ENCODE results near the gene ITPRID1.

Gene ITPRID1

DNA sequence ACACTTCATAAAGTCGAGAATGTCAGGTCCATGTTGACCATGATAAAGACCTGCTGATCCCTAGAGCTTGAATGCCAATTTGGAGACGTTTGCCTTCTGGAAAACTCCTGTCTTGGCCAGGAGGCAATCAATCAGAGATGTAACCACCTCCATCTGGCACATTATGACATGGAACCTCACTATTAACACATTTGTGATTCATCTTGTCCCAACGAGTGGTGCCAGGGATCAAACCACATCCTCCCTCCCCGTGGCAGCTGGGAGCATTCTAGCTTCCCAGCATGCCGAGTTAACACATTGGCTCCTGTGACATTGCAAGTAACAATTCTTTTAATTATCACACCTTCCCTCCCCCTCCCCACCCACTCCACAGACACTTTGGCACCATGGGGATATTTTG is 89.2 kb downstream of the ITPRID1 start:
- no peaks in the 10 kb centered on the region; the same call in 1 of the 2 replicates for H3K9me3 ChIP-seq (ENCODE audit: insufficient read depth, low read length)
- no peak overlapping the region for H3K4me2 ChIP-seq (ENCODE audit: low read depth, low read length, poor library complexity, severe bottlenecking)
- no peaks in the 10 kb centered on the region for H3F3A ChIP-seq (ENCODE audit: insufficient read depth)
- TF ChIP-seq EZH2phosphoT487 (conservative IDR thresholded peaks at IDR 0.05; ENCODE audit: low read length), result no peak
- TF ChIP-seq, protein P1, sequence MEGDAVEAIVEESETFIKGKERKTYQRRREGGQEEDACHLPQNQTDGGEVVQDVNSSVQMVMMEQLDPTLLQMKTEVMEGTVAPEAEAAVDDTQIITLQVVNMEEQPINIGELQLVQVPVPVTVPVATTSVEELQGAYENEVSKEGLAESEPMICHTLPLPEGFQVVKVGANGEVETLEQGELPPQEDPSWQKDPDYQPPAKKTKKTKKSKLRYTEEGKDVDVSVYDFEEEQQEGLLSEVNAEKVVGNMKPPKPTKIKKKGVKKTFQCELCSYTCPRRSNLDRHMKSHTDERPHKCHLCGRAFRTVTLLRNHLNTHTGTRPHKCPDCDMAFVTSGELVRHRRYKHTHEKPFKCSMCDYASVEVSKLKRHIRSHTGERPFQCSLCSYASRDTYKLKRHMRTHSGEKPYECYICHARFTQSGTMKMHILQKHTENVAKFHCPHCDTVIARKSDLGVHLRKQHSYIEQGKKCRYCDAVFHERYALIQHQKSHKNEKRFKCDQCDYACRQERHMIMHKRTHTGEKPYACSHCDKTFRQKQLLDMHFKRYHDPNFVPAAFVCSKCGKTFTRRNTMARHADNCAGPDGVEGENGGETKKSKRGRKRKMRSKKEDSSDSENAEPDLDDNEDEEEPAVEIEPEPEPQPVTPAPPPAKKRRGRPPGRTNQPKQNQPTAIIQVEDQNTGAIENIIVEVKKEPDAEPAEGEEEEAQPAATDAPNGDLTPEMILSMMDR (IDR thresholded peaks at IDR 0.05; ENCODE audit: insufficient read depth, low read length, poor library complexity, severe bottlenecking), result no peak
- H3K79me2 ChIP-seq (ENCODE audit: insufficient read depth, low read length), result no peaks in the 10 kb centered on the region
- no peaks in the 10 kb centered on the region for H3K9me2 ChIP-seq (replicated peaks; ENCODE audit: insufficient read depth, low read length)
- H3K9ac ChIP-seq (ENCODE audit: low read length), result no peak overlapping the region
- H3K4me3 ChIP-seq (ENCODE audit: insufficient read depth, low read length, poor library complexity, severe bottlenecking), result no peak overlapping the region
- H4K20me1 ChIP-seq (ENCODE audit: low read depth, low read length), result no peaks in the 10 kb centered on the region
- H2AFZ ChIP-seq (ENCODE audit: low read depth, low read length, severe bottlenecking), result no peak overlapping the region
- H3K36me3 ChIP-seq (ENCODE audit: low read length), result no peaks in the 10 kb centered on the region
- H3K27ac ChIP-seq (ENCODE audit: low read depth, low read length), result no peak overlapping the region
- H3K27me3 ChIP-seq (ENCODE audit: low read length), result no peaks in the 10 kb centered on the region

DNA sequence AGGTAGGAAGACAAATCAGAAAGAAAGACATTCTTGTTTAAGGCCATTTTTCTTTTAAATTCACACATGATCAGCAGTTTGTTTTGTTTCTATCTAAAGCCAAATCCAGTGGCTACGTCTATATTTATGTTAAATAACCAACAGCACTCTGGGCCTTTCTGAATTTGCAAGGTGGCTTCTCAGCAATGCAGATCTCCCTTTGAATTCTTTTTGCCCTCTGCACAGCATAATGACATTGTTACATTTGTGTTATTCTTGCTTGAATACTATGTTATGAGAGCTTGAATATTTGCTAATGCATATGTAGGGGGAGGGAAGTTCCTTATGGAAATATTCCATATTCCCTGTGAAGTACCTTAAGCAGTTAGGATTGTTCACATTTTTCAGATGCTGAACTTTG is 99.7 kb downstream of the ITPRID1 start:
- Histone ChIP-seq H4K20me1 (ENCODE audit: low read depth, low read length) (no peaks in the 10 kb centered on the region), H3K4me3 (ENCODE audit: insufficient read depth, low read length, poor library complexity, severe bottlenecking) (no peak overlapping the region), H3F3A (ENCODE audit: insufficient read depth) (no peaks in the 10 kb centered on the region), H2AFZ (ENCODE audit: low read depth, low read length, severe bottlenecking) (no peak overlapping the region), H3K9ac (ENCODE audit: low read length) (no peak overlapping the region), H3K79me2 (ENCODE audit: insufficient read depth, low read length) (no peaks in the 10 kb centered on the region), H3K27me3 (ENCODE audit: low read length) (no peaks in the 10 kb centered on the region; the same call in 1 of the 2 replicates), H3K36me3 (ENCODE audit: low read length) (no peaks in the 10 kb centered on the region), H3K27ac (ENCODE audit: low read depth, low read length) (no peak overlapping the region), H3K9me2 (replicated peaks; ENCODE audit: insufficient read depth, low read length) (no peaks in the 10 kb centered on the region), H3K9me3 (ENCODE audit: insufficient read depth, low read length) (no peaks in the 10 kb centered on the region), H3K4me2 (ENCODE audit: low read depth, low read length, poor library complexity, severe bottlenecking) (no peak overlapping the region)
- TF ChIP-seq EZH2phosphoT487 (conservative IDR thresholded peaks at IDR 0.05; ENCODE audit: low read length), result no peak
- TF ChIP-seq, protein P1 (IDR thresholded peaks at IDR 0.05; ENCODE audit: insufficient read depth, low read length, poor library complexity, severe bottlenecking), result no peak

DNA sequence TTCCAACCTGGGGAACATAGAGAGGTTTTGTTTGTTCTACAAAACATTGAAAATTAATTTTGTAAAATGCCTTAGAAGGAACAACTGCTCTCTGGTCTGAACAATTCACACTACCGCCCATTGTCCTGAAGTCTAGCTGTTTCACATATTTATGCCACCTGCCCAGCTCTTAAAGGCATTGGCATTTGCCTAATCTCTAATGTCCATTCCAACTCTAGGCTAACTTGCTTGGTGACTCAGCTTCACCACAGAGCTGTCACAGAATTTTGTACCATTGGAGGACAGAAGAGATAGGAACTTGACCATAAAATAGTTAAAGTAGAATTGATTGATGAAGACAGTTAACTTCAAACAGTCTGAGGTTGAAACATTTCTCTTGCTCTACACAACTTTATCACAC is 119.6 kb downstream of the ITPRID1 start:
- Histone ChIP-seq H3K9ac (ENCODE audit: low read length) (no peak overlapping the region), H3K9me2 (replicated peaks; ENCODE audit: insufficient read depth, low read length) (no peaks in the 10 kb centered on the region)
- TF ChIP-seq, protein P1 (IDR thresholded peaks at IDR 0.05; ENCODE audit: insufficient read depth, low read length, poor library complexity, severe bottlenecking), result no peak
- no peak for TF ChIP-seq EZH2phosphoT487 (conservative IDR thresholded peaks at IDR 0.05; ENCODE audit: low read length)

More for the DNA sequence above, 119.6 kb downstream of the ITPRID1 start:
- no peaks in the 10 kb centered on the region for H3F3A ChIP-seq (ENCODE audit: insufficient read depth)
- no peaks in the 10 kb centered on the region for H3K27me3 ChIP-seq (ENCODE audit: low read length)
- H3K4me2 ChIP-seq (ENCODE audit: low read depth, low read length, poor library complexity, severe bottlenecking), result no peak overlapping the region
- H3K27ac ChIP-seq (ENCODE audit: low read depth, low read length), result no peak overlapping the region
- no peak overlapping the region for H2AFZ ChIP-seq (ENCODE audit: low read depth, low read length, severe bottlenecking)
- H3K36me3 ChIP-seq (ENCODE audit: low read length), result no peaks in the 10 kb centered on the region
- no peaks in the 10 kb centered on the region for H3K79me2 ChIP-seq (ENCODE audit: insufficient read depth, low read length)
- H3K4me3 ChIP-seq (ENCODE audit: insufficient read depth, low read length, poor library complexity, severe bottlenecking), result no peak overlapping the region
- no peaks in the 10 kb centered on the region for H3K9me3 ChIP-seq (ENCODE audit: insufficient read depth, low read length)
- H4K20me1 ChIP-seq (ENCODE audit: low read depth, low read length), result no peaks in the 10 kb centered on the region
